HG02852 (cell line): ENCODE measurements around the gene RREB1.

ENCODE experiments used
- ATAC-seq: cut with Tn5 transposase; IDR thresholded peaks from one replicate; pipeline ENCODE4 v1.9.1; 2021; ENCODE audit warnings: mild to moderate bottlenecking, moderate library complexity; ENCODE audit not compliant: unreplicated experiment

Gene RREB1

DNA sequence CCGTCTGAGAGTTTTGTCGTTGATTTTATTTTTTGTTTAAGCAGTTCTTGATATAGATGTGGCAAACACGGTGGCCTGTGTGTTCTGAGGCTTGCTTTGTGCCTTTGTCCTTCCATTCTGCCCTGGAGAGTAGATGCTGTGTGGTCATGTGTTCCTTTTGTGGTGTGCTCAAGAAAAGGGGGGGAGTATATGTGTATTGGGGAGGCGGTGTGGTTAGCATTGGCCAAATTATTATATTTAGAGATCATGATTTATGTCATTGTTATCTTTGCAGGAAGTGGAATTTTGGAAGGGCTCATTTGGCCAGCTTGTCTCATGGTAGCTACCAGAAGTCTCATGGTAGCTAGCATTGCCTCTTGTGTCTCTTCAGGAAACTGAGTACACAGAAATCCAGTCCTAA lies 16.4 kb downstream of the RREB1 start:
- ATAC-seq = no peak

DNA sequence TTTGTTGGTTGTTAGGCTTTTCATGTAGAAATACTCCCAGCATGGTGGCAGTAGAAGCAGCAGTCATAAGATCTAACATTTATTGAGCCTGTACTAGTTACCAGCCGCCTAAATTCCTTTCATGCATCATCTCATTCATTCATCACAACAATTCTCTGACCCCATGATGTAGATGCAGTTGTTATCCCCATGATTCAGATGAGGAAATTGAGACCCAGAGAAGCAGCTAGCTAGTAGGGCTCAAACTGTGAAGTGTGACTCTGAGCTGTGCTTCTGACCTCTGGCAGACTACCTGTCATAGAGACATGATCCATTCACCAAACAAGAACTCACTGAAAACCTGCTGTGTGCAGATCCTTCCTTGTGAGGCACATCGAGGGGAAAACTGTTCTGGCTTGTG lies 16.9 kb downstream of the RREB1 start:
- no peak for ATAC-seq

DNA sequence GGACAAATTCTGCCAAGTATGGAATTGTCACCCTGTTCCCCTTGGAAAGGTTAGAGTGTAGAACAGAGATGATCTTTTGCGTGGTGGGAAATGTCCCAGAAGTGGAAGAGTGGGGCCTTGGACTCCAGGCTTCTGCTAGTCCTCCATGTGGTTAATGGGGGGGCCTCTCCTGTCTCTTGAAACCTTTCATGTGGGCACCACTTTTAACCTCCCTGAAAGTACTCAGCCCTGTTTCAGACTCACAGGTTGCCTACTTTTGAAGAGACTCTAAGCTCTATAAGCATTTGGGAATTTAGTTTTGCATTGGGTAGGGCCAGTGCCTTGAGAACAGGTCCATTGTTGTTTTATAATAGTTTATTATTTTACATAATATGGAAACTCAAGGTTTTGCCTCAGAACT lies 17.5 kb downstream of the RREB1 start:
- no peak for ATAC-seq

DNA sequence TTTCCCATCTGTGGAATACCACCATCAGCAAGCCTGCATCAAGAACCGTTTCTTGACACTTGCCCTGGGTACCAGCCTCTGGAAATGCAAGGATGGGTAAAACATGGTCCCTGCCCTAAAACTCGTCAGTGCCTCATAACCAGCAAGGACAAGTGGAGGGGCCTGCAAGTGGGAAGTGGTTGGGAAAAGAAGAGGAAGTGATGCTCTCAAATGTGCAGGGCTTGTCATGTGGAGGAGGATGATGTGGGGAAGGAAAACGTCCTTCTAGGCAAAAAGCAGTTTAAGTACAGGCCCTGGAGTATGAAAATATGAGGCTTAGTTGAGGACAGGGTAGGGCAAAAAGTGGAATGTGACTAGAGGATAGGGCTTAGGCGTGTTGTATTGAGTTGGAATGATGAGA lies 19.0 kb downstream of the RREB1 start:
- ATAC-seq = no peak

DNA sequence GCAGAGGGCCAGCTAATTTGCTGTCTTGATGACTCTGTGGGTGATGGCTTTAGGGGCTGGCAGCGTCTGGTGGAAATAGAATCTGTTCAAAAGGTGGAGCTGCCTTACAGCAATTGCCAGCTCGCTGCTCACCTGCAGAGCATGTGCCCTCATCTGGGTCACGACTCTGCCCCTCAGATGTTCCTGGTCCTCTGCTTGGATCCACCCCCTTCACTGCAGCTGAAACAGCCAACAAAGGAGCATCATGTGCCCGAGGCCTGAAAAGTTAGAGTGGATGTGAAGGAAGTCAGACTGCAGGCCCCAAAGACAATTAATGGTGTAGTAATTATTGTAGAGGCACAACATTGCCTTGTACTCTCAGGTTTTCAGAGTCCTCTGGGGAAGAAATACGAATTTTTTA lies 19.9 kb downstream of the RREB1 start:
- no peak for ATAC-seq

DNA sequence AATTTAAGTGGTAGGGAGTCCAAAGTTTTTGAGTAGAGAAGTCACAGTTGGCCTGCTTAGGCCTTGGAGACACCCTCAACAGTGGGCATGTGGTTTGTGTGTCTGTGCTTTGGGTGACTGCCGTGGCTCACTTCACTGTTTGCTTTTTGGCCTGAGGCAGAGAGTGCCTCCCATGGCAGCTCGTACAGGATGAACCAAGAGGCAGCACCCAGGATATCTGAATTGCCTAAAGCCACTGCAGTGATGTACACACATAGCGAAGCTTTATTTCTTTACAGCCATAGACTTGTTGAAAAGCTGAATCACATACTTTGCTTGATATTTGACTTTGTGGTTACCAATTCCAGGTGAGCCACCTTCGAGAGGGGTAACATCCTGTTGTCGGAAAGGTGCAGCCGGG lies 21.6 kb downstream of the RREB1 start:
- no peak for ATAC-seq

DNA sequence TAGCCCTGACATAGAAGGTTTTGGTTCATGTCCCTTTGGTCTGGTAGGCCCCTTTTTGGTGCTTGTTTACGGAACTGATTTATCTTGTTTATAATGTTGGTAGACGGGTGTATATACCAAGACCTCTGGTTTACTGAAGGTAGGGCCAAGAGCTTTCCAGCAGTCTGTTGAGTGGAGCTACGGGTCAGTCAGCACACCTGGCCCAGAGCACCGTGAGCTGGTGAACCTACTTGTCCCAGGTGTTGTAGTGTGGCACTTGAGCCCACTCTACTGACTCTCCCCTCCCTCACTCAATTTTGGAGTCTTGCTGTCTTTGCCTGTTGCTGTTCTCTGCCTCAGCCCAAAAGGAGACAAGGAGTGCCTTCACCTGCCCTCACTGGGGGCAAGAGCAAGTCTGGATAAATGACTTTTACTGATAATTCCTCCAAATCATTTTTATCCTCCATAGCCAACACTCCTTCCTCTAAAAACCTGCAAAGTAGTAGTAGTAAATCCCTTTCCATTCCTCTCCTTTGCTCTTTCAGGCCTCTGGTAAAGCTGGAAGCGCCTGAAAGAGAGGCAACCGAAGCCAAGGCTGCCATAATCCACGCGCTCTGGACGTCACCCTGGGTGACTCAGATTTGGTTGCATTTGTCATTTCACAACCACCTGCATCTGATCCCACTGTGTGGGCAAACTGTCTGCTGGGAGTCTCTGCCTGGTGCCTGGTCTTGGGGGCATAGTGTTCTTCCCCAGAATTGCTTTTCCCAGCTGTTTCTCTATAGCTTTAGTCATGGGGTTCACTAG lies 22.2 kb downstream of the RREB1 start:
- no peak for ATAC-seq

DNA sequence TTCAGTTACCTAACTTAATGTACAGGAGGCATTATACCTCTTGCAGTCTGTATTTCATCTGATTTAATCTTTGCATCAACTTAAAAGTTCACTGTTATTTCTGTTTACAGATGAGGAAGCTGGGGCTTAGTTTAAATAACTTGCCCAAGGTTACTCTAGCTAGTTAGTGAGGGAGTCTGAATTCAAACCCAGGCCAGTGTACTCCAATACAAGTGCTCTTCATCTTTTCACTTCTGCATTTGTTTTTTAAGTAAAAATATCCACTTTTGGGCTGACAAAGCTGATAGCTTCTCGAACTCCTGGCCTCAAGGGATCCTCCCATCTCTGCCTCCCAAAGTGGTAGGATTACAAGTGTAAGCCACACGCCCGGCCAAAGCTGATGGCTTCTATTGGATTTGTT lies 23.6 kb downstream of the RREB1 start:
- no peak for ATAC-seq

DNA sequence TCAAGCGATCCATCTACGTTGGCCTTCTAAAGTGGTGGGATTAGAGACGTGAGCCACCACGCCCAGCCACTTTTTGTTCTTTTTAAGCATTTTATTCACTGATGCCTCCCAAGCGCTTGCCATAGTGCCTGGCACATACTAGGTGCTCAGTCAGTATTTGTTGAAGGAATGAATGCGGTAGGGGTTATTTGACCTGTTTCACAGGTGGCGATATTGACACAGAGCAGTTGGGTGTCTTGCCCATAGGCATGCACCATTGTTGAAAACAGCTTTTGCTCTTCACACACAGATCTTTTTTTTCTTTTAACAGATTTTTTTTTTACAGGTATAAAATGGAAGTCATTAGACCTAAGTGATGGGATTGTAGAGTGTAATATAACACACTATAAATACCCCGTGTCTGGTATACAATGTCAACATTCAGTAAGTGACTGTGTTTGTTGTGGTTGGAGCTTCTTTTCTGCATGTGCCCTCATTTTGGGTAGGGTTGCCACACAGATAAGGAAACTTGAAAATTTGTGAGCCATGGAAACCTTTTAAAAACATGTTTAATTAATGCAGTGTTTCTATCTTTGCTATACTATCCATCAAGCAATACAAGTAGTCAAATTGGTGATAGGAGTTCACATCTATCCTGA lies 24.8 kb downstream of the RREB1 start:
- no peak for ATAC-seq

DNA sequence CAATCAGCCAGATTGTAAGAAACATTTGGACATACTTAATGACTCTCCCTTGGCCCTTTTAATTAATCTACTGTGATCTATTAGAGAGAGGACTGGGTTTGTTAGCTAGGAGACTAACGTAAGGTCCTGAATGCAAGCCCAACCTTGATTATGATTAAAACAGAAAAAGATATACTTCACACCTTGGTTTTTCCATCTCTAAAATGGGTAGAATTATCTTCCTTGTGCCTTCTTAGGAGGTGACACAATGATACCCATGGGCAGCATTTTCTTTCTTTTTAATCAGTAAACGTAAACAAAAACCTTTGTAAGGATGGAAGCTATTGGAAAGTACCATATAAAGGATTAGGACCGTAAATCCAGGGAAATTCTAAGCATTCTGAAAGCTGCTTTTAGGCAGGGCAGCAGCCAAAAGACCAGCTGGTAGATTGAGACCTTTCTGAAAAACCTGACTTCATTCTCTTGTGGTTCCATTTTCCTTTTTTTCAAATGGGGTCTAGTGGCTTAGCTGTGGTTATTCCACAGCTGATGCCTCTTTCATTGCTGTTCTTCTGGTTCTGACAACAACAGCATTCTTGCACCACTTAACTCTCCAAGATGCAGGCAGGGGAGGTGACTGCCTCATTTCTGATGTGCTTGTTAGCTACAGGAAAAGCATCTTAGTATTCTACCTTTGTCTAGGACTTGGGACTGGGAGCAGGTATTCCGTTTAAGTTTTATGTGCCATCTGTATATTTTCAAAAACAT lies 27.4 kb downstream of the RREB1 start:
- ATAC-seq = no peak

DNA sequence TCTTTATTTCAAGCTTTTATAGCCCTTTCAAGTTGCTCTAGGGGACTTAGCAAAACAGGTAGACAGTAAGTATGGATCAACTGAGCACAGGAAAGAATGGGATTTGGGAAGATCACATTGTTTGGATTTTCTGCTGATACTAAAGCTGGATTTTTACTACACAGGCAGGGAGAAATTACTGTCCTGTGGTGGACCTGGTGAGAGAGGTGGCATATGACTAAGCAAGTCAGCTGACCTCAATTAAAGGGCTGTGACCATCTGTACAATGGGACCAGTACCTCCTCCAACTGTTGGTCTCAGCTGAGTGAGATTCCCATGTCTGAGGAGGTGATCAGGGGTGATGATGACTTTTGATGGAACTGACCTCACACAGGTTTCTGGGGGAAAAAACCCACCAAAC lies 28.0 kb downstream of the RREB1 start:
- no peak for ATAC-seq

DNA sequence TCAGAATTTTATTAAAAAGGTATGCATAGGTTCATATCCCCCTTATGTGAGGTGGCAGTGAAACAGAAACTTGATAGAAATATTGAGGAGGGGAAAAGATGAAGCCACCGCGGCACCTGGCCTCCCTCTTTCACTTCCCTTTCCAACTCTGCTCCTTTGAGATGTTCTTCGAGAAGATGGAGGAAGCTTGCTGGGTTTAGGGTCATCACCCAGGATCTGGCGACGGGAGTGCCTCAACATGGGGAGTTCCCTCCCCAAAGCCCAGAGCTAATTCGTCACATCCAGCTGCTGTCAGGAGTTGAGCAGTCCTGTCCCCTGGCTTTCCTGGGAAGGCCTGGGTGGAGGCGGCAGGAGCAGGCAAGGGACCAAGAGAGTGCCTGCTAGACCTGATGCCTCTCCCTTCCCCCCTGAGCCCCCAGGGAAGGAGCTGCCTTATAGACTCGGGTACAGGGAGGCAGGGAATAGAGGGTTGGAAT lies 29.1 kb downstream of the RREB1 start:
- peak; percentile 40 for ATAC-seq

DNA sequence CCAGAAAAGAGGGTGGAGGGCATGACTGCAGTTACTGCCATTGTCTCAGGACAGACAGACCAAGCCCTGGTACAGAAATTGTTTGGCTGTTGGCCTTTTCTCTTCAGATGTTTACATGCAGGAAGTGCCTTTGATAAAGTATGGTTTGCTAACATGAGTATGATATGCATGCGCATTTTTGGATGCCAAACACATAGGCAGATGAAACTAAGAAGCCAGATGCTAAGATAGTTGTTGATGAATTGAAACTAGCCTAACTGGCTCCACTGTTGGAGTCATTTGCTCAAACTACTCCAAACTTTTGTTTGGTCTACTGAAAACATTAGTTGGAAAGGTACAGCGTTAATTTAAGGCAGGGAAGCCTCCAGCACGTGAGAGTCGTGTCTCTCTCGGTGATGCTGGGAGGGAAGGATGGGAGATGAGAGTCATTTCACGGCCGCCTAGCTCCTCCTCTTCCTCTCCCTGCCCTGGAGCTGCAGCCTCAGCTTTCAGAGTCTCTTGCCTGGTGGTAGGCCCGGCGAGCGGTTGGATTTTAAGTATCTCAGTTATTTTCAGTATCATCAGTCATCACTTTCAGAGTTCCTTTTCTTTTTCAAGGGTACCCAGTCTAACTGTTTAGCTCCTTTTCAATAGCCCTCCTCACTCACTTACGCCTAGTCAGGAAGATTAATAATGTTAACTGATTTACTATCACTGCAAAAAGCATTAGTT lies 29.7 kb downstream of the RREB1 start:
- peak; percentile 47 for ATAC-seq

DNA sequence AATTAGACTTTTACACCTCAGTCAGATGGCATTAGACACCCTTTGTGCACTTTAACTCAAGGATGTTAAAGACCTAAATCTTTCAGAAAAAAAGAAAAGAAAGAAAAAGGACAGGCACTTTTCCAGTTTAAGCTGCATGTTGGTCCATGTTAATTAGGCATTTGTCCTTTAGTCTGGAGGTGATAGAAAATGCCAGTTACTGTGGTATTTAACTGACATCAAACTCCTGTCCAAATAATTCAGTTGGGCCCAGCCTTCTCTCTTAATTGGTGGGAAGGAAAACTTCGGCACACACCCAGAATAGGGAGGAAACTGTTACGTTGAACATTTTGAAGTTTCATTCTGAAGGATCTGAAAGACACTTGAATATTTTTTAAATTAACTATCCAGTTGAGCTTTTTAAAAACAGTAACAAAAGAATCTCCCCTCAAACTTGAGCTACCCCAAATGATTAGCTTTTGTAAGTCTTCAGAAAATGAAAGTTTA lies 30.3 kb downstream of the RREB1 start:
- ATAC-seq = no peak

DNA sequence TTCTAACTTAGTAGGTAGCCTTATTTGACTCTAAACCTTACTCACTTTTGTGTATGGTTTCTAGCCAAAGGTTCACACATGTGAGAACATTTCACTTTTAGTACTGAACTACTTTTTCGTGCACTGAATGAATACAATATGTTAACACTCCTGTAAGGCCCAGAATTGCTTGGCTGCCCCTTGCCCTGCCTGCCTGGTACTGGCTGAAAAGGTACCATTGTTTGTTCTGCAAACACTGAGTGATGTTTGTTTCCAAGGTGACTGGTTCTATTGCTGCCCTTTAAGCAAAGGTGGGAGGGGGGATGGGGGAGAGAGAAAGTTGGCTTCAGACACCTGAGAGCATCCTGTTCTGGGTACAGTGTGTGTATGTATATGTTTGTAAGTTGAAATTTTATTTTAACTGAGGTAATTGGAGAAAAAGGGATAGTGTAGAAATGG lies 31.2 kb downstream of the RREB1 start:
- no peak for ATAC-seq

DNA sequence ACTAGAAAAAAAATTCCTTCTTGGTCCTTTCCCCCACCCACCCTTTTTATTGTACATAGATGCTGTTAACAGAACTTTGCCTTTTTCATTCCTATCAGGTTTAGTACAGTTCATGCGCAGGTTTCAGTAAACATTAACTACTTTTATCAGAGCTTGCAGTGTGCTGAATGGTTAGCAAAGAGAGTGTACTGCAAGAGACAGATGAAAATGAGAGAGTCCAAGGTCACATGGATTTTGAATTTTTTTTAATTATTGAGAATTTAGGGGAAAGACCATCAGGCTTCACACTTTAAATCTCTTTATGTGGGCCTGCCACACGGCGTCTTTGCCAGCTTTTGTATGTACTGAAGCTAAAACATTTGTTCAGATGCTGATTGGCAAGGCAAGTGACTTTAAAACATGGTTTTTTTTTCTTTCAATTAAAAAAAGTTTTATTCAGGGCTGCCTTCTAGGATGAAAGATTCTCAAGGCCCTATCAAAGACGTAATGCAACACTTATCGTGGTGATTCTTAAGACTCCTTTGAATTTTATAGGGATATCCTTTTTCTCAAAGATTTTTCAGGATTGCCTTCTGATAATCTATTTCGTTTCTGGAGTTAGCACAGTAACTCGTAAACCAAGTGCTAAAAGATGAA lies 32.2 kb downstream of the RREB1 start:
- no peak for ATAC-seq

DNA sequence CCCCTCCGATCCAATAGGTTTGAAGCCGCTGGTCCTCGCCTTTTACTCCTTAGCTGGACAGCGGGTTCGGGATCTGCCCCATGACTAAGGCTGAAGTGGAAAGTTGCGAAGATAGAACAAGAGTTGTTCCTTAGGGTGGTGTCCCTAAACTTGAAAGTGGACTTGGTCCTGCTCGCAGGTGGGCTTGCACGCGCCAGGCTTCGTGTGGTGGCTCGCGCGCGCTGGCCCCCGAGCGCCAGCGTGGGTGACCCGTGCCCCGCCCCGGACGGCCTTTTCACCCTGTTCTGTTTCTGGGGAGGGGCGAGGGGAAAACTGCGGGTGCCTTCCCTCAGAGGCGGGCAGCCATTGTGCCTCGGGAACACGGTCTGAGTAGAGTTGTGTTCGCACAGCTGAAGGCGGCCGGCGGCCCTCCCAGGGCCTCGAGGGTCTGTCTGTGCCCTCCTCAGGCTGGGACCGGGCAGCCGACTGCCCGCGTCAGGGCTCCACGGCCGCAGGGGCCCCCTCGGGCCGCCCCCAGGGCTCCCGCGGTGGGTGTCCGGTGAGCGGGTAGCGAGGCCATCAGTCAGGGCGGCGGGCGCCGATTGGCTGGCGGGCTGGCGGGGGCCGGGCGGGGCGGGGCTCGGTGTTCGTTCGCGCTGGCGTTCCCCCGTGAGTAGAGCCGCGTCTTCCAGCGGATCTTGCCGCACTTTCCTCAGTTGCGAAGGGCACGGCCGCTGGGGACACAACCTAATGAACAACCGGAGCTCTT lies 33.0 kb downstream of the RREB1 start:
- ATAC-seq = peak; percentile 53

DNA sequence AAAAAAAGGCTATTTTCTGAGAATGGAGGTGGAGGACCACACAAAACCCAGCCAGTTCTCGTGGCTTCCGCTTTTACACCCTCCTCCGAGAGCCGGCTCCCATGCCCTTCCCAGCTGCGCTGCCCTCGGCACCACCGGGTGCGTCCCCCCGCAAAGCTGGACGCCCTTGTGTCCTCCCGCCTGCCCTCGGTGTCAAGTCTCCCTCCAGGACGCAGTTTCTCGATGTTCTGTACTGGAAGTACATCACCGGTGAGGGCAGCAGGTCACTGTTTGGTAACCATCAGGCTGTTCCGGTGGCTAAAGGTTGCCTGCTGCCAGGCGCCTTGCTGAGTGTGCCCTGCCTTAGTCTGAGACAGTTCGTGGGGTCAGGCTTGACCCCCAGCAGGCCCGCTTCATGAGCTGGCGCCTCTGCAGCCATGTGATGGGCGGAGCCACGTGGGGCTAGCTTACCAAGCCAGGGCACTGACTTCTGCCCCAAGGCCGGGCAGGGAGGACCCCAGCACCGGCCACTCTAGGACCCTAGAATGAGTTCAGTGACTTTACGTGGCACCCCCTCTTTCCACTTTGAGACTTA lies 34.6 kb downstream of the RREB1 start:
- no peak for ATAC-seq

DNA sequence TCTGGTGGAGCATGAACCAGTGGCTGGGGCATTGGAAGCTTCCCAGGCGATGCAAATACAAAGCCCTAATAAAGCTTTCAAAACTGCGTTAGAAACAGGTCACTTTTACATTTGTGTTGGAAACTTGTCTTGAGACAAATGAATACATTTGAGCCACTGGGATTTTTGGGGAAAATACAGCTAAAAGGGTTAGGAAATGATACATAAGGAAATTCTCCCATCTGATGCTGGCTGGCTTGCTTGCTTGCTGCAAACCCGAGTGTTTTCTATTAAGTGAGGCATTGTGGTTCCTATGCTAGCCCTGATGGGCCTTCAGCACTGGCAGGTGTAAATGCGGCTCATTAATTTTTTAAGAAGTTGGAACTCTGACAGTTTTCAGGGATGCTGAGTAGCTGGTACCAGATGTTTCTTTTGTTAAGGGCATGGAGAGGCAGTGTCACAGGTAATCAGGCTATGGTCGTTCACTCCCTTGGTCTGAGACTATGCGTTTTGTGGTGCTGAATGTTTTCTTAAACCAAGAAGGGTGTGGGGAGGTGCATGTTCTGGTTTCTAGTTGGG lies 35.2 kb downstream of the RREB1 start:
- no peak for ATAC-seq
